Sigmoid colon (tissue), 4 donors: ENCODE results near the gene RTCA.

Experiments used
- POLR2A ChIP-seq, 2 donors: fragments of 450-650 bp; IDR thresholded peaks; one replicate each; pipeline ENCODE4 v1.6.1; 2016; ENCODE audit warnings: antibody characterized with exemption in 2 of 2, mild to moderate bottlenecking in 2 of 2, moderate library complexity in 2 of 2
- POLR2AphosphoS5 ChIP-seq, 4 donors: sonication (generic); formaldehyde crosslinking; IDR thresholded peaks; one replicate each; pipeline ENCODE4 v1.6.1; 2017; ENCODE audit warnings: antibody characterized with exemption in 4 of 4
- TF ChIP-seq, protein P1 (sequence below), 4 experiments: fragments of 450-650 bp in 3 of 4; fragments of 200-600 bp in 1 of 4; IDR thresholded peaks; one replicate each; pipeline ENCODE4 v1.5.1; 2016 to 2019; ENCODE audit warnings: antibody characterized with exemption in 4 of 4, mild to moderate bottlenecking in 3 of 4, moderate library complexity in 2 of 4

DNA sequence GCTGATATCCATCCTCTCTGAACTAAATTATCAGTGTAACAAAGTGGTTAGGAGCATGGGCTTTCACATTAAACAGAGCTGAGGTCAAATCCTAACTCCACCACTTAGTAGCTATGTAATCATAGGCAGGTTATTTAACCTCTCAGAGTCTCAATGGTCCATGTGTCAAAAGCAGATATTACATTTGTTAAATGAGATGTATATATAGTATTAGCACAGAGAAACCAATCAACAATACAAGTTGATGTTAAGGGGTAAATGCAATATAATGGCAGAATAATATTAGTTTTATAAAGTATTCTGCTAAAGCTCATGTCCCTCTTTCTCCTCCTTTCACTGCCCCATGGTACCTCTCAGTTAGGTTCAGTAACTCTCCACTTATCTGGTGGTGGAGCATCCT, 43.6 kb upstream of the RTCA start:
- TF ChIP-seq, protein P1, sequence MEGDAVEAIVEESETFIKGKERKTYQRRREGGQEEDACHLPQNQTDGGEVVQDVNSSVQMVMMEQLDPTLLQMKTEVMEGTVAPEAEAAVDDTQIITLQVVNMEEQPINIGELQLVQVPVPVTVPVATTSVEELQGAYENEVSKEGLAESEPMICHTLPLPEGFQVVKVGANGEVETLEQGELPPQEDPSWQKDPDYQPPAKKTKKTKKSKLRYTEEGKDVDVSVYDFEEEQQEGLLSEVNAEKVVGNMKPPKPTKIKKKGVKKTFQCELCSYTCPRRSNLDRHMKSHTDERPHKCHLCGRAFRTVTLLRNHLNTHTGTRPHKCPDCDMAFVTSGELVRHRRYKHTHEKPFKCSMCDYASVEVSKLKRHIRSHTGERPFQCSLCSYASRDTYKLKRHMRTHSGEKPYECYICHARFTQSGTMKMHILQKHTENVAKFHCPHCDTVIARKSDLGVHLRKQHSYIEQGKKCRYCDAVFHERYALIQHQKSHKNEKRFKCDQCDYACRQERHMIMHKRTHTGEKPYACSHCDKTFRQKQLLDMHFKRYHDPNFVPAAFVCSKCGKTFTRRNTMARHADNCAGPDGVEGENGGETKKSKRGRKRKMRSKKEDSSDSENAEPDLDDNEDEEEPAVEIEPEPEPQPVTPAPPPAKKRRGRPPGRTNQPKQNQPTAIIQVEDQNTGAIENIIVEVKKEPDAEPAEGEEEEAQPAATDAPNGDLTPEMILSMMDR (IDR thresholded peaks at IDR 0.05) = no peak
- no peak for TF ChIP-seq POLR2A (IDR thresholded peaks at IDR 0.05)
- TF ChIP-seq POLR2AphosphoS5 (IDR thresholded peaks at IDR 0.05) = no peak
